ENCODE data around the gene PLA2G10.

DNA sequence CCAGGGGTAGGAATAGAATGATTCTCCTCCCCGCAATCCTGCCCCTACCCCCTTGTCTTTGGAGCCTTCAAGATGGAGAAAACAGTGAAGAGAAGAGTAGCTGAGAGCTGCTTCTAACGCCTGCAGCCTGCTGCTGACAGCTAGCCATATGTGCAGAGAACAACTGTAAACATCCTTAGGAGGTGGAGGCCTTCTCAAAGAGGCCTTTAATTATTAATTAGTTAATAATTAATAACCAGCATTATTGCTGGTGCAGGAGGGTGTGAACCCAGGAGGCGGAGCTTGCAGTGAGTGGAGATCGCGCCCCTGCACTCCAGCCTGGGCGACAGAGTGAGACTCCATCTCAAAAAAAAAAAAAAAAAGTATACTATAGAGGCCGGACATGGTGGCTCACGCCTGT lies 52.9 kb downstream of the PLA2G10 start:
- no peak for TF ChIP-seq MYNN (CRISPR knock-in tag; IDR thresholded peaks at IDR 0.05; ENCODE audit: low read depth)
- no peak for TF ChIP-seq GABPA (IDR thresholded peaks at IDR 0.05; ENCODE audit: low read depth, low read length)
- TF ChIP-seq GABPA (CRISPR knock-in tag; IDR thresholded peaks at IDR 0.05; ENCODE audit: low read depth), result no peak

Data from HepG2 (cell line).